Limb (tissue), 2 donors: Measurements from ENCODE around the gene ADIPOR2.
"Not testable (repeated sequence)": the region's sequence is repeated elsewhere in the genome, so short reads cannot be mapped to it uniquely, and the experiment has no call there.

Experiments used
- DNase-seq, 2 donors: peaks; one replicate each; pipeline ENCODE4 v3.0.0-alpha.2; 2016; ENCODE audit errors: extremely low spot score in 2 of 2

The ADIPOR2 gene

GRCh38 chr12:1811281-1811947 lies 120.5 kb downstream of the ADIPOR2 start:
- no peak for DNase-seq

- DNase-seq = no peak
These were observed 121.0 kb downstream of the ADIPOR2 start for GRCh38 chr12:1811948-1812291.

- no peak for DNase-seq
These were observed 121.9 kb downstream of the ADIPOR2 start for GRCh38 chr12:1812650-1813302.

- DNase-seq = no peak
These were observed 123.4 kb downstream of the ADIPOR2 start for GRCh38 chr12:1814266-1814665.

- DNase-seq = no peak
These were observed 124.2 kb downstream of the ADIPOR2 start for GRCh38 chr12:1815108-1815507.

- DNase-seq = no peak
These were observed 125.2 kb downstream of the ADIPOR2 start for GRCh38 chr12:1815814-1816729.

- DNase-seq = no peak
These were observed 126.0 kb downstream of the ADIPOR2 start for GRCh38 chr12:1816730-1817348.

- DNase-seq = not testable (repeated sequence)
These were observed 127.1 kb downstream of the ADIPOR2 start for GRCh38 chr12:1817928-1818327.

GRCh38 chr12:1819050-1819449 lies 128.2 kb downstream of the ADIPOR2 start:
- DNase-seq = no peak

- no peak for DNase-seq
These were observed 128.7 kb downstream of the ADIPOR2 start for GRCh38 chr12:1819571-1819970.

GRCh38 chr12:1820191-1820895 lies 129.5 kb downstream of the ADIPOR2 start, which contains the start of gene LRTM2:
Gene LRTM2 (plus strand): TSS chr12:1820565. CDS start chr12:1828149, 7,584 bp downstream.
- no peak for DNase-seq

- DNase-seq = no peak
These were observed 130.0 kb downstream of the ADIPOR2 start for GRCh38 chr12:1820896-1821291.

GRCh38 chr12:1821805-1822204 lies 130.9 kb downstream of the ADIPOR2 start:
- no peak for DNase-seq

- no peak for DNase-seq
These were observed 131.8 kb downstream of the ADIPOR2 start for GRCh38 chr12:1822699-1823098.

GRCh38 chr12:1823237-1823636 lies 132.4 kb downstream of the ADIPOR2 start:
- no peak for DNase-seq

GRCh38 chr12:1825382-1826102 lies 134.7 kb downstream of the ADIPOR2 start:
- DNase-seq = no peak

GRCh38 chr12:1826401-1826800 lies 135.5 kb downstream of the ADIPOR2 start:
- no peak for DNase-seq

- no peak for DNase-seq
These were observed 136.2 kb downstream of the ADIPOR2 start for GRCh38 chr12:1826867-1827705.
